ENCODE results near the gene TNRC18. TPM values are rescaled to one million over a fixed set of nuclear protein-coding genes. Genes with fewer than 3 reads are reported as not detected.
"Not testable (repeated sequence)": the region's sequence is repeated elsewhere in the genome, so short reads cannot be mapped to it uniquely, and the experiment has no call there.

TNRC18 gene
- total RNA-seq, 2 experiments from 2014 or later, result 43.8 to 44.2 TPM

DNA sequence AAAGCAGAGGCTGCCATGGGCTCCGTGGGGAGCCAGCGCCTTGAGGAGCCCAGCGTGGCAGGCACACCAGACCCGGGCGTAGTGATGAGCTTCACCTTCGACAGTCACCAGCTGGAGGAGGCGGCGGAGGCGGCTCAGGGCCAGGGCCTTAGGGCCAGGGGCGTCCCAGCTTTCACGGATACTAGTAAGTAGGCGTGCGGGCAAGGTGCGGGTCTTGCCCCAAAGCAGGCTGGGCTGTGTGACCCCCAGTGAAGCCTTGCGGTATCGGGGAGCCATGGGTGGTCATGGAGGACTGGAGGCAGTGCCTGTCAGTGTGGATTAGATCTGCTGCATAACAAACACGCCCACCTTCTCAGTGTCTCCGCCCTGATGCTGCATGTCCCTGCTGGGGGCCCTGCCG, 135.8 kb downstream of the TNRC18 start:
- Mint-ChIP-seq H3K4me1 (ENCODE audit: low read depth) (no peaks in the 10 kb centered on the region), H3K27ac (no peak overlapping the region), H3K4me3 (no peak overlapping the region), H3K9me3 (no peaks in the 10 kb centered on the region), H3K27me3 (peaks cover 7% of the 10 kb centered on the region), H3K36me3 (ENCODE audit: low read depth) (no peaks in the 10 kb centered on the region)
- TF ChIP-seq, protein P1, sequence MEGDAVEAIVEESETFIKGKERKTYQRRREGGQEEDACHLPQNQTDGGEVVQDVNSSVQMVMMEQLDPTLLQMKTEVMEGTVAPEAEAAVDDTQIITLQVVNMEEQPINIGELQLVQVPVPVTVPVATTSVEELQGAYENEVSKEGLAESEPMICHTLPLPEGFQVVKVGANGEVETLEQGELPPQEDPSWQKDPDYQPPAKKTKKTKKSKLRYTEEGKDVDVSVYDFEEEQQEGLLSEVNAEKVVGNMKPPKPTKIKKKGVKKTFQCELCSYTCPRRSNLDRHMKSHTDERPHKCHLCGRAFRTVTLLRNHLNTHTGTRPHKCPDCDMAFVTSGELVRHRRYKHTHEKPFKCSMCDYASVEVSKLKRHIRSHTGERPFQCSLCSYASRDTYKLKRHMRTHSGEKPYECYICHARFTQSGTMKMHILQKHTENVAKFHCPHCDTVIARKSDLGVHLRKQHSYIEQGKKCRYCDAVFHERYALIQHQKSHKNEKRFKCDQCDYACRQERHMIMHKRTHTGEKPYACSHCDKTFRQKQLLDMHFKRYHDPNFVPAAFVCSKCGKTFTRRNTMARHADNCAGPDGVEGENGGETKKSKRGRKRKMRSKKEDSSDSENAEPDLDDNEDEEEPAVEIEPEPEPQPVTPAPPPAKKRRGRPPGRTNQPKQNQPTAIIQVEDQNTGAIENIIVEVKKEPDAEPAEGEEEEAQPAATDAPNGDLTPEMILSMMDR (IDR thresholded peaks at IDR 0.05), result no peak
- ChIA-PET CTCF (interaction anchor here (1.1 kb wide), 1 partner anchor 48 kb away, joined by 3 read pairs; no protein-coding TSS in a partner anchor), POLR2A (no interaction called here)
- intact Hi-C loops (cut with micrococcal nuclease), result no loop called here
- ATAC-seq (no peak), DNase-seq (no peak)

DNA sequence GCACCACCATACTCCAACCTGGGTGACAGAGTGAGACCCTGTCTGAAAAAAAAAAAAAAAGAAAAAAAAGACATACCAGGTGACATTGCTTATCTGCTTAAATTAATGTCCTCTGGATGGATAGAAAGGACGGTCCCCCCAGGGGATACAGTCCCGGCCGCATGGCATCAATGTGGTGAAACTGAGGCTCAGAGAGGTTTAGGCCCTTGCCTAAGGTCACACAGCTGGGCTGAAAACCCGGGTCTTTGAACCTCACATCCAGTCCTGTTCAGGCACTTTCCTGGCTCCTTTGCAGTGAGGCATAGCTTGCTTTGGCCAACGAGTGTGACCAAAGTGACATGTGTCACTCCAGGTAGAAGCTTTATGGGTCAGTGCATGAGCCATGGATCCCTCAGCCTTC, 136.3 kb downstream of the TNRC18 start:
- H3K27ac Mint-ChIP-seq; CTCF ChIA-PET; H3K4me1 Mint-ChIP-seq (ENCODE audit: low read depth); H3K4me3 Mint-ChIP-seq; H3K9me3 Mint-ChIP-seq; ATAC-seq; POLR2A ChIA-PET; intact Hi-C loops (cut with micrococcal nuclease); H3K36me3 Mint-ChIP-seq (ENCODE audit: low read depth); H3K27me3 Mint-ChIP-seq; DNase-seq: not testable (repeated sequence)

DNA sequence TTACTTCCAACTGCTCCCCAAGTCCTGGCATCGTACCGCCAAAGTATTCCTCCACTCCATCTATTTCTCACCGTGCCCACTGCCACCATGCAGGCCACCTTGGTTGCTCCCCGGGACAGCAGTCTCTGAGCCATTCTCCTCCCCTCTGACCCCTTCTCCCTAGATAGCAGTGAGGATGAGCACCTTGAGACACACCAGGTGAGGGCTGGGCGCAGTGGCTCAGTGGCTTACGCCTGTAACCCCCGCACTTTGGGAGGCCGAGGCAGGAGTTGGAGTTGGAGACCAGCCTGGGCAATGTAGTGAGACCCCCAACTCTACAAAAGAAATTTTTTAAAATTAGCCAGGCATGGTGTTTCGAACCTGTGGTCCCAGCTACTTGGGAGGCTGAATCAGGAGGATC, 136.7 kb downstream of the TNRC18 start:
- DNase-seq, result no peak
- no peak overlapping the region for H3K27ac Mint-ChIP-seq
- POLR2A ChIA-PET, result no interaction called here
- intact Hi-C loops (cut with micrococcal nuclease), result no loop called here
- no peaks in the 10 kb centered on the region for H3K4me1 Mint-ChIP-seq (ENCODE audit: low read depth)
- no peaks in the 10 kb centered on the region for H3K9me3 Mint-ChIP-seq
- peaks cover 7% of the 10 kb centered on the region for H3K27me3 Mint-ChIP-seq
- no peak for ATAC-seq
- CTCF ChIA-PET, result no interaction called here
- TF ChIP-seq, protein P1 (IDR thresholded peaks at IDR 0.05), result no peak
- no peak overlapping the region for H3K4me3 Mint-ChIP-seq
- no peaks in the 10 kb centered on the region for H3K36me3 Mint-ChIP-seq (ENCODE audit: low read depth)

DNA sequence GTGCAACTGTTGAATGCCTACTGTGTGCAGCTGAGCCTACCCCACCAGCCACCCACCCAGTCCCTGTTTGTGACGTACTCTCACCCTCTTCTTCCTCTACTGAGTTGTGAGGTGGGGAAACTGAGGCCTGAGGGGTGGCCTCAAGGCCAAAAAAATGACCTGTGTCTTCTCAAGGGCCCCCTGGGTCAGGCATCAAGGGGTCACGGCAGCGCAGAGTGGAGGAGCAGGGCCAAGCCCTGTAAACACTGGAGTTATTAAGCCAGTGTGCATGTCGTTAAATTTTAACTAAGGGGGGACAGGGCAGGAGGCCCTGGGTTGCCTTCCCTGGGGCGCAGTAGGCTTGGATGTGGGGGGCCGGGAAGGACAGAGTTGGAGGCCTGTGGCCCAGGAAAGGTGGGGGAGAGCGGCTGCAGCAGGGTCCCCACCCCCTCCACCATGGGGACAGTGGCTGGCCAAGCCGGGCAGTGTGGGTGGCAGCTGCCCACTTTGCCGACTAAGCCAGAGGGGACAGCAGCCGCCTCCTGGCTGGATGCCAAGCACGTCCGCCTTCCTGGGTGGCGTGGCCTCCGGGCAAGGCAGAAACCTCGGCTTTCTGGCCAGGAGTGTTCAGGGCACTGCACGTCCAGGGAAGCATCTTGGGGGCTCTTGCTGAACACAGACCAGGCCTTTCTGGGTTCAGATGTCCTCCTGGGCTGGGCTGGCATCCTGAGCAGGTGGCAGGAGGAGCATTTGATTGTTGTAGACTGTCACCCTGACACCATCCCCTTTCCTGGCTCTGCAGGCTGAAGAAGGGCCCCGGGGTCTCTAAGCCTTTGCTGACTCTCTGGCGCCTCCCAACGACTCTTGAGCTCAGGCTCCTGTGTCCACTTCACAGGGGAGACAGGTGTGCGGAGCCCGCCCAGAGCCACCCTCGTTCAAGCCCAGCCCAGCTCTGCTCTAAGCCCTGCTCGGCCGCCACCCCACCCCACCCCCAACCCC, 139.0 kb downstream of the TNRC18 start:
- peak; percentile 62 for DNase-seq
- TF ChIP-seq, protein P1 (IDR thresholded peaks at IDR 0.05), result peak; percentile 19
- POLR2A ChIA-PET, result no interaction called here
- H3K27me3 Mint-ChIP-seq, result peaks cover 12% of the 10 kb centered on the region
- peak; percentile 68 for ATAC-seq
- H3K9me3 Mint-ChIP-seq, result no peaks in the 10 kb centered on the region
- CTCF ChIA-PET, result interaction anchor here (0.8 to 1.2 kb wide), 2 partner anchors 45 to 142 kb away, joined by 3 to 4 read pairs; no protein-coding TSS in a partner anchor
- no peak overlapping the region for H3K27ac Mint-ChIP-seq
- no peaks in the 10 kb centered on the region for H3K4me1 Mint-ChIP-seq (ENCODE audit: low read depth)
- intact Hi-C loops (cut with micrococcal nuclease), result no loop called here
- H3K36me3 Mint-ChIP-seq (ENCODE audit: low read depth), result no peaks in the 10 kb centered on the region
- no peak overlapping the region for H3K4me3 Mint-ChIP-seq

DNA sequence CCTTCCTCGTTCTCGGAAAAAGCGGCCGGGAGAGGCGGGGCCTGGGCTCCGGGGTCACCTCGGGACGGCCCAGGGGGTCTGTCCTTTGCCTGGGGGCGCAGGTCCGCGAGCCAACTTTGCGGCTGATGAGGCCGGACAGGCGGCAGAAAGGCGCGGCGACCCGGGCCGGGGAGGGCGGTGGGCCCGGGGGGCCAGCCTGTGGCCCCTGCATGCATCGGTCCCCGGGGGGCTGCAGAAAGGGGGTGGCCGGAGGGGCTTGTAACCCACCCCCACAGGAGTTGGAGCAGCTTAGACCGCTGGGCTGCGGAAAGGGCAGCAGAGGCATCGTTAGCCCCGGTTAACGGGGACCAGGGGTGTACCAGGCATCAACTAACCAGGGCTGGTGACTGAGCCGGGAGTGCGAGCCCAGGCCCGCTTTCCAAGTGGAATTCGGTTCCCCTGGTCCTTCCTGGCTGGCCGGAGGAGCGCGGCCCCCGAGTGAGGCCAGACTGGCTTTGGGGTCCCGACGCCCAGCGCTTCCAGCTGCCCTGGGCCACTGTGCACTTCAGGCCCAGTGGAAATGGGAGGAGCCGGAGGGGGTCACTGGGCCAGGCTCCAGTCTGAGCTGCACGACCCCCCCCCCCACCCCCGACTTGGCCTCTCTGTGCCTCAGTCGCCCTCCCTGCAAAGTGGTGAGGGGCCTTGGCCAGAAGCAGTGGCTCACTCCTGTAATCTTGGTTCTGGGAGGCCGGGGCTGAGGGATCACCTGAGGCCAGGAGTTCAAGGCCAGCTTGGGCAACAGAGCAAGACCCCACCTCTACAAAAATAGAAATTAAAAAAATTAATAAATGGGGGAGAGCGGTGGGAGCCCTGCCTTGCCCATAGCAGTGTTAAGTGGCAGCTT, 140.0 kb downstream of the TNRC18 start:
- Mint-ChIP-seq H3K9me3 (no peaks in the 10 kb centered on the region), H3K4me1 (ENCODE audit: low read depth) (no peaks in the 10 kb centered on the region), H3K4me3 (no peak overlapping the region), H3K36me3 (ENCODE audit: low read depth) (no peaks in the 10 kb centered on the region), H3K27ac (no peak overlapping the region), H3K27me3 (peaks cover 12% of the 10 kb centered on the region)
- intact Hi-C loops (cut with micrococcal nuclease), result no loop called here
- CTCF ChIA-PET, result interaction anchor here (0.8 kb wide), 1 partner anchor 141 kb away, joined by 3 read pairs; no protein-coding TSS in a partner anchor
- ATAC-seq (no peak), DNase-seq (no peak)
- POLR2A ChIA-PET, result no interaction called here
- TF ChIP-seq, protein P1 (IDR thresholded peaks at IDR 0.05), result no peak
